Stomach (tissue), 9 donors: ENCODE data around the gene FNDC10. TPM values are rescaled to one million over a fixed set of nuclear protein-coding genes. Genes with fewer than 3 reads are reported as not detected.
A peak's percentile ranks its signal among the peaks of the same experiment; 100 is the strongest.

Experiments used
- DNase-seq, 2 donors: peaks; one replicate each; pipeline versions ENCODE4 v3.0.0 to v3.0.0-alpha.2; 2013 to 2019
- H3K27ac ChIP-seq, 5 donors: fragments of 200-600 bp in 4 of 5; sonication (generic) in 4 of 5; one replicate each; pipeline ENCODE4 v1.5.1; 2013 to 2019; ENCODE audit warnings: mild to moderate bottlenecking in 1 of 5, moderate library complexity in 1 of 5
- H3K27me3 ChIP-seq, 3 donors: fragments of 200-600 bp; sonication (generic); one replicate each; pipeline ENCODE4 v1.5.1; 2017 to 2019; ENCODE audit warnings: mixed run types in 1 of 3
- H3K36me3 ChIP-seq, 4 donors: fragments of 200-600 bp; sonication (generic); 1 replicate in 3 of 4; 2 replicates in 1 of 4; pipeline ENCODE4 v1.5.1; 2016 to 2019
- H3K4me1 ChIP-seq, 4 donors: fragments of 200-600 bp; sonication (generic); one replicate each; pipeline ENCODE4 v1.5.1; 2016 to 2019
- H3K4me3 ChIP-seq, 4 donors: fragments of 200-600 bp; sonication (generic) in 3 of 4; one replicate each; pipeline ENCODE4 v1.5.1; 2016 to 2019; ENCODE audit warnings: mild to moderate bottlenecking in 1 of 4
- H3K9me3 ChIP-seq, 4 donors: fragments of 200-600 bp; sonication (generic); one replicate each; pipeline ENCODE4 v1.5.1; 2016 to 2019
- EP300 ChIP-seq: sonication (generic); formaldehyde crosslinking; IDR thresholded peaks from one replicate; pipeline ENCODE4 v1.6.1; 2017; ENCODE audit warnings: antibody characterized with exemption
- POLR2A ChIP-seq, 4 donors: fragments of 450-650 bp; IDR thresholded peaks; one replicate each; pipeline ENCODE4 v1.6.1; 2016; ENCODE audit warnings: antibody characterized with exemption in 4 of 4, control low read depth in 2 of 4, mild to moderate bottlenecking in 1 of 4, moderate library complexity in 1 of 4
- POLR2AphosphoS5 ChIP-seq, 3 donors: sonication (generic); formaldehyde crosslinking; IDR thresholded peaks; one replicate each; pipeline ENCODE4 v1.6.1; 2016; ENCODE audit warnings: antibody characterized with exemption in 3 of 3
- WGBS, 5 donors: extraction: QIAGEN DNeasy Blood & Tissue Kit in 3 of 5; methylation state at CpG; one replicate each; pipeline versions ENCODE4 v1.1.5 to v1.1.7; 2013 to 2018; 5-methylcytosine and 5-hydroxymethylcytosine counted together
- intact Hi-C: fragments of 100-400 bp; cut with DNase I; formaldehyde crosslinking; loops from one replicate; pipeline ENCODE4 v1.15.1; 2023; ENCODE audit warnings: low total_unique reads
- polyA plus RNA-seq, 3 donors: library from polyadenylated mRNA; stranded (reverse); fragments of 200-250 nt; gene quantifications; one replicate each; pipeline ENCODE4 v1.2.3, GENCODE V29; 2013
- total RNA-seq, 5 donors: library from RNA; depleted of rRNA; stranded (reverse); fragments of >200 nt; gene quantifications; one replicate each; pipeline versions ENCODE4 v1.1.0 to v1.2.3, GENCODE V29; 2014 to 2016
- TF ChIP-seq, protein P1 (sequence below), 7 experiments: fragments of 450-650 bp in 4 of 7; fragments of 200-600 bp in 3 of 7; sonication (generic) in 3 of 7; IDR thresholded peaks; one replicate each; pipeline ENCODE4 v1.5.1; 2016 to 2019; ENCODE audit warnings: antibody characterized with exemption in 7 of 7, control low read depth in 2 of 7, mild to moderate bottlenecking in 1 of 7
- donor health status: healthy with polysubstance abuse.
- donor health status: Bipolar disorder and iron deficiency.
- donor health status: healthy.

Gene FNDC10
- total and polyA plus RNA-seq, 8 donors: 0.29 to 20.0 (median 4.0) TPM; not detected in 3

DNA sequence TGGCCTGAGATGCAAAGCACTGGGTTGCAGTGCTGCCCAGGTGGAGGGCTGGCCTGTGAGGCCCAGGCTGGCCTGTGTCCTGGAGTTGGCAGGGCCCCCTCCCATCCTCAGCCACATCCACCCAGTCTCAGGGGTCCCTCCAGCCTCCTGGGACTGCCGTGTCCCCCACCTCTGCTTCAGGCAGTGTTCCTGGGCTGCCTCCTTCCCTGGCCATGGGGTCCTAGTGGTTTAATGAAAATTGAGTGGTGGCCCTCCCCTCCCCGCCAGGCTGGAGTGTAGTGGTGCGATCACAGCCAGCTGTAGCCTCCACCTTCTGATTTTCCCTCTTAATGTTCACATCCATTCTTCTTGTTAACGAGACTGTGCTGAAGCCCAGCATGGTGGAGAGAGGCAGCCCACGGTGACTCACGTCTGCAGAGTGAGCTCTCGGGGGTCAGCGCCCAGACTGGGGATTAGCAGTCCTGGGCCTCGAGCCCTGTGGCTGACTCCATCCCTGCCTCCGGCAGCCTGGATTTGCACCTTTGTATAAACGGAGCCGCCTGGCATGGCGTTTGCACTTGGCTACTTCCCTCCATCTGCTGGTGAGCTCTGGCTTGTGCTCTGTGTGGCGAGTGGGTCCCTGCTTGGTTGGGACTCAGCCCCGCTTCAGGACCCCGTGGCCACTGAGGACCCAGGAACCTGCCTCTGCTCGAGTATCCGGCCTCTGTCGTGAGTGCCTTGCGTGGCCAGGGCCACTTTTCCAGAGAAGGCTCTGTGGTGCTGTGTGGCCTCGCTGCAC lies 22.3 kb upstream of the FNDC10 start:
- peaks cover 9 to 52% (median 38%) of the 10 kb centered on the region in 4 donors for H3K4me1 ChIP-seq
- intact Hi-C loops: no loop called here
- H3K9me3 ChIP-seq: no peaks in the 10 kb centered on the region
- H3K4me3 ChIP-seq: no peak overlapping the region
- TF ChIP-seq, protein P1, sequence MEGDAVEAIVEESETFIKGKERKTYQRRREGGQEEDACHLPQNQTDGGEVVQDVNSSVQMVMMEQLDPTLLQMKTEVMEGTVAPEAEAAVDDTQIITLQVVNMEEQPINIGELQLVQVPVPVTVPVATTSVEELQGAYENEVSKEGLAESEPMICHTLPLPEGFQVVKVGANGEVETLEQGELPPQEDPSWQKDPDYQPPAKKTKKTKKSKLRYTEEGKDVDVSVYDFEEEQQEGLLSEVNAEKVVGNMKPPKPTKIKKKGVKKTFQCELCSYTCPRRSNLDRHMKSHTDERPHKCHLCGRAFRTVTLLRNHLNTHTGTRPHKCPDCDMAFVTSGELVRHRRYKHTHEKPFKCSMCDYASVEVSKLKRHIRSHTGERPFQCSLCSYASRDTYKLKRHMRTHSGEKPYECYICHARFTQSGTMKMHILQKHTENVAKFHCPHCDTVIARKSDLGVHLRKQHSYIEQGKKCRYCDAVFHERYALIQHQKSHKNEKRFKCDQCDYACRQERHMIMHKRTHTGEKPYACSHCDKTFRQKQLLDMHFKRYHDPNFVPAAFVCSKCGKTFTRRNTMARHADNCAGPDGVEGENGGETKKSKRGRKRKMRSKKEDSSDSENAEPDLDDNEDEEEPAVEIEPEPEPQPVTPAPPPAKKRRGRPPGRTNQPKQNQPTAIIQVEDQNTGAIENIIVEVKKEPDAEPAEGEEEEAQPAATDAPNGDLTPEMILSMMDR (IDR thresholded peaks at IDR 0.05): no peak
- TF ChIP-seq POLR2AphosphoS5 (IDR thresholded peaks at IDR 0.05): peak in 1 of 3 donors; percentile 19
- H3K27ac ChIP-seq: peak overlapping the region in 4 of 5 donors; percentile 8 to 75 (median 60)
- H3K27me3 ChIP-seq: no peaks in the 10 kb centered on the region
- peaks cover 0 to 43% (median 37%) of the 10 kb centered on the region in 4 donors for H3K36me3 ChIP-seq
- DNase-seq: no peak
- WGBS, 5 donors: 69 to 82% (median 76%) methylated on average over 18 to 21 of the region's 21 CpGs

GRCh38 chr1:1621173-1622009 lies 21.5 kb upstream of the FNDC10 start:
- Histone ChIP-seq H3K9me3 (no peaks in the 10 kb centered on the region), H3K27me3 (no peaks in the 10 kb centered on the region), H3K4me1 (peaks cover 13 to 57% (median 44%) of the 10 kb centered on the region in 4 donors), H3K4me3 (no peak overlapping the region), H3K27ac (peak overlapping the region in 3 of 5 donors; percentile 55 to 75 (median 65)), H3K36me3 (peaks cover 0 to 43% (median 32%) of the 10 kb centered on the region in 4 donors)
- intact Hi-C loops: no loop called here
- no peak for TF ChIP-seq POLR2AphosphoS5 (IDR thresholded peaks at IDR 0.05)
- TF ChIP-seq EP300: no peak
- TF ChIP-seq POLR2A (IDR thresholded peaks at IDR 0.05): no peak
- TF ChIP-seq, protein P1 (IDR thresholded peaks at IDR 0.05): no peak
- DNase-seq: no peak
- WGBS, 5 donors: 85 to 92% (median 90%) methylated on average over 16 to 31 of the region's 31 CpGs

GRCh38 chr1:1620433-1621139 lies 20.7 kb upstream of the FNDC10 start:
- H3K36me3 ChIP-seq: peaks cover 0 to 40% (median 31%) of the 10 kb centered on the region in 4 donors
- peak in 1 of 2 donors; percentile 8 for DNase-seq
- TF ChIP-seq, protein P1 (IDR thresholded peaks at IDR 0.05): no peak
- TF ChIP-seq EP300: no peak
- no peak for TF ChIP-seq POLR2AphosphoS5 (IDR thresholded peaks at IDR 0.05)
- no peak for TF ChIP-seq POLR2A (IDR thresholded peaks at IDR 0.05)
- 86 to 92% (median 90%) methylated on average over 13 to 16 of the region's 16 CpGs for WGBS, 5 donors
- H3K9me3 ChIP-seq: no peaks in the 10 kb centered on the region
- no peak overlapping the region for H3K4me3 ChIP-seq
- intact Hi-C loops: no loop called here
- H3K27me3 ChIP-seq: no peaks in the 10 kb centered on the region
- peaks cover 15 to 59% (median 46%) of the 10 kb centered on the region in 4 donors for H3K4me1 ChIP-seq
- peak overlapping the region in 1 of 5 donors; percentile 24 for H3K27ac ChIP-seq

- TF ChIP-seq POLR2AphosphoS5 (IDR thresholded peaks at IDR 0.05): no peak
- TF ChIP-seq EP300: no peak
- intact Hi-C loops: no loop called here
- H3K4me1 ChIP-seq: peaks cover 15 to 60% (median 46%) of the 10 kb centered on the region in 4 donors
- peaks cover 0 to 34% (median 25%) of the 10 kb centered on the region in 4 donors for H3K36me3 ChIP-seq
- H3K4me3 ChIP-seq: no peak overlapping the region
- no peaks in the 10 kb centered on the region for H3K9me3 ChIP-seq
- DNase-seq: no peak
- WGBS, 5 donors: 70 to 80% (median 79%) methylated on average over 8 to 14 of the region's 14 CpGs
- H3K27ac ChIP-seq: no peak overlapping the region
- H3K27me3 ChIP-seq: no peaks in the 10 kb centered on the region
Measured at GRCh38 chr1:1619917-1620361, 20.0 kb upstream of the FNDC10 start.
